OCI-LY7 (cell line): ENCODE data around the gene FKBP6. TPM values are rescaled to one million over a fixed set of nuclear protein-coding genes. Genes with fewer than 3 reads are reported as not detected.
"Not testable (repeated sequence)": the region's sequence is repeated elsewhere in the genome, so short reads cannot be mapped to it uniquely, and the experiment has no call there.

Source experiments
- BruUV-seq: library from RNA; stranded (reverse); fragments of 400-500 nt; replicated peaks from 2 replicates; lab custom pipeline; 2021; lab: Mats Ljungman, UMichigan
- CTCF ChIA-PET: fragments of 300-600 bp; sonication (Branson Sonifier 250); formaldehyde crosslinking; loops from one replicate; lab custom pipeline; 2022; ENCODE audit warnings: antibody characterized with exemption; ENCODE audit not compliant: unreplicated experiment; lab: Charles Lee
- POLR2A ChIA-PET: fragments of 300-600 bp; sonication (Branson Sonifier 250); formaldehyde crosslinking; loops from one replicate; lab custom pipeline; 2022; ENCODE audit warnings: antibody characterized with exemption; lab: Charles Lee
- DNase-seq: peaks from one replicate; pipeline ENCODE4 v3.0.0-alpha.2; 2015; ENCODE audit warnings: low spot score
- H2AFZ ChIP-seq: fragments of 200-600 bp; sonication (generic), shearing (Covaris generic); 2 replicates; pipeline ENCODE4 v1.6.1; 2014; ENCODE audit warnings: mild to moderate bottlenecking, antibody characterized with exemption, low read length, moderate library complexity
- H3K27ac ChIP-seq: fragments of 200-600 bp; sonication (generic); 2 replicates; pipeline ENCODE4 v1.5.1; 2014; ENCODE audit warnings: mixed run types, low read depth, mild to moderate bottlenecking, moderate library complexity, low read length, inconsistent platforms; ENCODE audit not compliant: poor library complexity, severe bottlenecking
- H3K36me3 ChIP-seq: fragments of 200-600 bp; sonication (generic); 2 replicates; pipeline ENCODE4 v1.6.1; 2014; ENCODE audit warnings: mild to moderate bottlenecking, antibody characterized with exemption, low read length, moderate library complexity, mixed read lengths; ENCODE audit not compliant: insufficient read depth
- H3K4me1 ChIP-seq: fragments of 200-600 bp; sonication (generic); 2 replicates; pipeline ENCODE4 v1.5.1; 2014; ENCODE audit warnings: mild to moderate bottlenecking, low read length; ENCODE audit not compliant: insufficient read depth, poor library complexity, severe bottlenecking
- H3K4me2 ChIP-seq: fragments of 200-600 bp; sonication (generic); 2 replicates; pipeline ENCODE4 v1.6.1; 2014; ENCODE audit warnings: mild to moderate bottlenecking, low read length
- H3K4me3 ChIP-seq: fragments of 200-600 bp; sonication (generic); 2 replicates; pipeline ENCODE4 v1.5.1; 2014; ENCODE audit warnings: mild to moderate bottlenecking, low read depth, low read length; ENCODE audit not compliant: poor library complexity, severe bottlenecking
- H3K79me2 ChIP-seq: fragments of 200-600 bp; sonication (generic); 2 replicates; pipeline ENCODE4 v1.6.1; 2016; ENCODE audit warnings: low read depth, mild to moderate bottlenecking, low read length, moderate library complexity, mixed read lengths; ENCODE audit not compliant: insufficient read depth
- H3K9me2 ChIP-seq: fragments of 200-600 bp; sonication (generic); 2 replicates; pipeline ENCODE4 v1.6.1; 2016; ENCODE audit warnings: mild to moderate bottlenecking, low read length, mixed read lengths; ENCODE audit not compliant: insufficient read depth
- H3K9me3 ChIP-seq: fragments of 200-600 bp; sonication (generic); 2 replicates; pipeline ENCODE4 v1.6.1; 2014; ENCODE audit warnings: mild to moderate bottlenecking, mixed run types, low read length, mixed read lengths
- H4K20me1 ChIP-seq: fragments of 200-600 bp; sonication (generic); 2 replicates; pipeline ENCODE4 v1.6.1; 2014; ENCODE audit warnings: mild to moderate bottlenecking, antibody characterized with exemption, low read length, moderate library complexity, mixed read lengths; ENCODE audit not compliant: insufficient read depth
- EZH2phosphoT487 ChIP-seq: fragments of 200-600 bp; sonication (generic); IDR thresholded peaks from 2 replicates; pipeline ENCODE4 v1.6.1; 2018; ENCODE audit warnings: low read depth, borderline replicate concordance, mild to moderate bottlenecking, mixed run types, antibody characterized with exemption, low read length, moderate library complexity, mixed read lengths
- intact Hi-C: fragments of 100-400 bp; cut with micrococcal nuclease; formaldehyde crosslinking; loops from one replicate; pipeline ENCODE4 v1.10.0; 2022; ENCODE audit not compliant: unreplicated experiment
- total RNA-seq, 2 experiments: library from RNA; depleted of rRNA in 1 of 2; stranded (reverse); fragments of >200 nt in 1 of 2; shearing (Covaris generic) in 1 of 2; gene quantifications; 2 replicates each; pipeline ENCODE4 v1.2.3, GENCODE V29; 2014 to 2022
- TF ChIP-seq, protein P1 (sequence below): fragments of 200-600 bp; sonication (generic); conservative IDR thresholded peaks from 2 replicates; pipeline ENCODE4 v1.5.1; 2014; ENCODE audit warnings: mild to moderate bottlenecking, antibody characterized with exemption, low read length, moderate library complexity, mixed read lengths

The FKBP6 gene
- total RNA-seq, 2 experiments from 2014 or later: not detected

DNA sequence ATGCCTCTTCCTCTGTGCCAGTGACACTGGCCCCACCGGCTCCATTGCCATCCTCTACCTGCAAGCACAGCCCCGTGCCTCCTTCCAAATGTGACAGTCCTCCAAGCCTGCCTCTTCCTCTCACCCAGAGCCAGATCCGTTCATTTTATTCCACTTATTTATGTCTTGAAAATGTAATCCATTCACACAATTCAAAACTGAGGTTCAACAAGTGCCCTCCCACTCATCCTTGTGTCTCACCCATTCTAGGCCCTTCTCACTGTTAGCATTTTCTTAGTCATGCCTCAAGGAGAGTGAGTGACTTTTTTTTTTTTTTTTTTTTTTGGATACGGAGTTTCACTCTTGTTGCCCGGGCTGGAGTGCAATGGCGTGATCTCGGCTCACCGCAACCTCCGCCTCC, 41.7 kb downstream of the FKBP6 start:
- no peak for DNase-seq
- intact Hi-C loops: no loop called here
- Histone ChIP-seq H3K4me1 (no peaks in the 10 kb centered on the region), H3K9me2 (no peaks in the 10 kb centered on the region), H3K36me3 (no peaks in the 10 kb centered on the region), H3K4me2 (no peak overlapping the region), H3K79me2 (no peaks in the 10 kb centered on the region), H4K20me1 (no peaks in the 10 kb centered on the region), H3K9me3 (no peaks in the 10 kb centered on the region), H3K4me3 (no peak overlapping the region), H3K27ac (no peak overlapping the region), H2AFZ (no peak overlapping the region)
- TF ChIP-seq, protein P1, sequence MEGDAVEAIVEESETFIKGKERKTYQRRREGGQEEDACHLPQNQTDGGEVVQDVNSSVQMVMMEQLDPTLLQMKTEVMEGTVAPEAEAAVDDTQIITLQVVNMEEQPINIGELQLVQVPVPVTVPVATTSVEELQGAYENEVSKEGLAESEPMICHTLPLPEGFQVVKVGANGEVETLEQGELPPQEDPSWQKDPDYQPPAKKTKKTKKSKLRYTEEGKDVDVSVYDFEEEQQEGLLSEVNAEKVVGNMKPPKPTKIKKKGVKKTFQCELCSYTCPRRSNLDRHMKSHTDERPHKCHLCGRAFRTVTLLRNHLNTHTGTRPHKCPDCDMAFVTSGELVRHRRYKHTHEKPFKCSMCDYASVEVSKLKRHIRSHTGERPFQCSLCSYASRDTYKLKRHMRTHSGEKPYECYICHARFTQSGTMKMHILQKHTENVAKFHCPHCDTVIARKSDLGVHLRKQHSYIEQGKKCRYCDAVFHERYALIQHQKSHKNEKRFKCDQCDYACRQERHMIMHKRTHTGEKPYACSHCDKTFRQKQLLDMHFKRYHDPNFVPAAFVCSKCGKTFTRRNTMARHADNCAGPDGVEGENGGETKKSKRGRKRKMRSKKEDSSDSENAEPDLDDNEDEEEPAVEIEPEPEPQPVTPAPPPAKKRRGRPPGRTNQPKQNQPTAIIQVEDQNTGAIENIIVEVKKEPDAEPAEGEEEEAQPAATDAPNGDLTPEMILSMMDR: no peak
- no TSS peak for BruUV-seq
- ChIA-PET POLR2A (interaction anchor here (0.7 kb wide), 1 partner anchor 66 kb away, joined by 3 read pairs; no protein-coding TSS in a partner anchor), CTCF (no interaction called here)

DNA sequence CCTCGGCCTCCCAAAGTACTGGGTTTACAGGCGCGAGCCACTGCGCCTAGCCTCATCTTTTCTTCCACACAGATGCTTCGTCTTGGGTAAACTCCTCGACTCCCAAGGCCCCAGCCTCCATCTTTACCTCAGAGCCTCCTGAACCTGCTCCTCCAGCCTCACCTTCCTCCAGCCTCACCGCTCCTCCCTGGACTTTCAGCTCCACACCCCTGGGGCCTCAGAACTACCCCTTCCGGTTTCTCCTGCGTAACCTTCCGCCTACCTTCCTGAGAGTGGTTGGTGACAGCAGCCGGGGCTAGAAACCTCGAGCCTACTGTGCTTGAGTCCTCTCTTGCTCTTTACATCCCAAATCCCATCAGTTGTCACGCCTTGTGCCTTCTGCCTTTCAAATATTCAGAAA, 45.8 kb downstream of the FKBP6 start:
- Histone ChIP-seq H3K27ac (no peak overlapping the region), H3K79me2 (no peaks in the 10 kb centered on the region), H3K4me1 (no peaks in the 10 kb centered on the region), H3K9me3 (no peaks in the 10 kb centered on the region), H3K36me3 (no peaks in the 10 kb centered on the region), H3K4me3 (no peak overlapping the region), H2AFZ (no peak overlapping the region), H3K9me2 (no peaks in the 10 kb centered on the region), H3K4me2 (no peak overlapping the region), H4K20me1 (no peaks in the 10 kb centered on the region)
- BruUV-seq: no TSS peak
- CTCF ChIA-PET: no interaction called here
- intact Hi-C loops: no loop called here
- DNase-seq: no peak
- POLR2A ChIA-PET: no interaction called here
- no peak for TF ChIP-seq EZH2phosphoT487
- TF ChIP-seq, protein P1: no peak

DNA sequence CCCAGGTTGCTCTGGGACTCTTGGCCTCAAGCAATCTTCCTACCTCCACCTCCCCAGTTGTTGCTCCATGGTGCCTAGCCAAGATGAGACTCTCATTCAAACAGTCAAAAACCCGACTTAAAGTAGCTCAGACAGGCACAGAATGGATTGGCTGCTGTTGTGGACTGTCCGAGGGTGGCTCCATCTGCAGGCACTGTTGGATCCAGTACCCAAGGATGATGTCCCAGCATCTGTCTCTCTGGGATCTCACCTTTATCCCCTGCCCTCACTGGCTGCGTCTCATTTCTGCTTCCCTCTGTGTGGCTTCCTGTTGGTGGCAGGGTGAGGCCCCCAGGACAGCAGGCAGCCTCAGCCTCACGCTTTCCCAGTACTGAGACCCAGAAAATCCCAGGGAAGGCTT, 48.3 kb downstream of the FKBP6 start:
- intact Hi-C loops, POLR2A ChIA-PET, H3K4me2 ChIP-seq, H3K9me2 ChIP-seq, DNase-seq, H3K27ac ChIP-seq, H3K4me1 ChIP-seq, H3K79me2 ChIP-seq, BruUV-seq, CTCF ChIA-PET, H3K4me3 ChIP-seq, H2AFZ ChIP-seq, H3K36me3 ChIP-seq, H3K9me3 ChIP-seq, H4K20me1 ChIP-seq: not testable (repeated sequence)
